Mammary epithelial cell (primary cell): Measurements from ENCODE around the gene RPL19.

Experiments used
- EZH2 ChIP-seq: IDR thresholded peaks from 2 replicates; pipeline ENCODE4 v1.6.1; 2012; ENCODE audit warnings: low read length, inconsistent platforms, borderline replicate concordance
- TF ChIP-seq, protein P1 (sequence below), 2 donors: IDR thresholded peaks in 1 of 2; conservative IDR thresholded peaks in 1 of 2; 2 replicates each; pipeline ENCODE4 v1.5.1; 2011 to 2012; ENCODE audit warnings: inconsistent platforms in 2 of 2, low read length in 2 of 2, mild to moderate bottlenecking in 2 of 2, control low read depth in 1 of 2, low read depth in 1 of 2; ENCODE audit not compliant: insufficient read depth in 1 of 2; ENCODE audit errors: extremely low read depth in 1 of 2

DNA sequence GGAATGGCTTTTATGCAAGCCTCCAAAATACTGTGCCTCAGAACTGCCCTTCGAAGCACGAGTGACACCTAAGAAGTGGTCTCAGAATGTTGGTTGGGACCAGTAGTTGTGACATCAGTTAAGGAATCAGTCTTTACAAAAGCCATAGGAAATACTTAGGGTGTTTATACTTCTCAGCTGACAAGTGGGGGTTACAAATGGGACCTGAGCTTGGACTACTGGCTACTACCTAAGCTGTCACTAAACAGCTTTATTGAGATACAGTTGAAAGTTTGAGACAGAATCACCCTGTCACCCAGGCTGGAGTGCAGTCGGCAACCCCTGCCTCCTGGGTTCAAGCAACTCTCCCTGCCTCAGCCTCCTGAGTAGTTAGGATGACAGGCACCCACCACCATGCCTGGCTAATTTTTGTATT lies 5.0 kb downstream of the RPL19 start:
- TF ChIP-seq, protein P1, sequence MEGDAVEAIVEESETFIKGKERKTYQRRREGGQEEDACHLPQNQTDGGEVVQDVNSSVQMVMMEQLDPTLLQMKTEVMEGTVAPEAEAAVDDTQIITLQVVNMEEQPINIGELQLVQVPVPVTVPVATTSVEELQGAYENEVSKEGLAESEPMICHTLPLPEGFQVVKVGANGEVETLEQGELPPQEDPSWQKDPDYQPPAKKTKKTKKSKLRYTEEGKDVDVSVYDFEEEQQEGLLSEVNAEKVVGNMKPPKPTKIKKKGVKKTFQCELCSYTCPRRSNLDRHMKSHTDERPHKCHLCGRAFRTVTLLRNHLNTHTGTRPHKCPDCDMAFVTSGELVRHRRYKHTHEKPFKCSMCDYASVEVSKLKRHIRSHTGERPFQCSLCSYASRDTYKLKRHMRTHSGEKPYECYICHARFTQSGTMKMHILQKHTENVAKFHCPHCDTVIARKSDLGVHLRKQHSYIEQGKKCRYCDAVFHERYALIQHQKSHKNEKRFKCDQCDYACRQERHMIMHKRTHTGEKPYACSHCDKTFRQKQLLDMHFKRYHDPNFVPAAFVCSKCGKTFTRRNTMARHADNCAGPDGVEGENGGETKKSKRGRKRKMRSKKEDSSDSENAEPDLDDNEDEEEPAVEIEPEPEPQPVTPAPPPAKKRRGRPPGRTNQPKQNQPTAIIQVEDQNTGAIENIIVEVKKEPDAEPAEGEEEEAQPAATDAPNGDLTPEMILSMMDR (conservative IDR thresholded peaks at IDR 0.05 in 1 of 2, IDR thresholded peaks at IDR 0.05 in 1 of 2; ENCODE audit: extremely low read depth in 1 of 2, insufficient read depth in 1 of 2, low read depth in 1 of 2, low read length in 2 of 2), result no peak
- no peak for TF ChIP-seq EZH2
